Trophoblast cell (in vitro differentiated cells and primary cell): ENCODE results near the gene SMCR8.

Source experiments
- DNase-seq, 2 donors: peaks; one replicate each; pipeline ENCODE4 v3.0.0-alpha.2; 2016
- H2AFZ ChIP-seq: 2 replicates; pipeline ENCODE4 v1.6.1; 2013; ENCODE audit warnings: low read length, moderate library complexity, mild to moderate bottlenecking; ENCODE audit not compliant: insufficient read depth, poor library complexity
- H2AK5ac ChIP-seq: 2 replicates; pipeline ENCODE4 v1.6.1; 2013; ENCODE audit warnings: mild to moderate bottlenecking, low read length
- H2BK120ac ChIP-seq: 2 replicates; pipeline ENCODE4 v1.6.1; 2013; ENCODE audit warnings: low read length, mild to moderate bottlenecking, moderate library complexity; ENCODE audit not compliant: insufficient read depth, poor library complexity
- H2BK12ac ChIP-seq: 2 replicates; pipeline ENCODE4 v1.6.1; 2013; ENCODE audit warnings: mild to moderate bottlenecking, low read length, moderate library complexity
- H2BK5ac ChIP-seq: 2 replicates; pipeline ENCODE4 v1.6.1; 2013; ENCODE audit warnings: low read length, low read depth, moderate library complexity, mild to moderate bottlenecking; ENCODE audit not compliant: poor library complexity
- H3K14ac ChIP-seq: 2 replicates; pipeline ENCODE4 v1.6.1; 2013; ENCODE audit warnings: mild to moderate bottlenecking, low read length
- H3K18ac ChIP-seq: 2 replicates; pipeline ENCODE4 v1.6.1; 2013; ENCODE audit warnings: mild to moderate bottlenecking, low read length
- H3K23ac ChIP-seq: 2 replicates; pipeline ENCODE4 v1.6.1; 2013; ENCODE audit warnings: low read length
- H3K27ac ChIP-seq: 2 replicates; pipeline ENCODE4 v1.5.1; 2013; ENCODE audit warnings: low read depth, mild to moderate bottlenecking, inconsistent platforms, low read length, moderate library complexity
- H3K27me3 ChIP-seq: 2 replicates; pipeline ENCODE4 v1.6.1; 2013; ENCODE audit warnings: inconsistent platforms, mild to moderate bottlenecking, low read length, moderate library complexity; ENCODE audit not compliant: insufficient read depth
- H3K36me3 ChIP-seq, 2 experiments: 1 replicate in 1 of 2; 2 replicates in 1 of 2; pipeline ENCODE4 v1.6.1; 2013; ENCODE audit warnings: low read length in 2 of 2, mild to moderate bottlenecking in 2 of 2, moderate library complexity in 1 of 2; ENCODE audit not compliant: insufficient read depth in 2 of 2, control insufficient read depth in 1 of 2
- H3K4ac ChIP-seq: 2 replicates; pipeline ENCODE4 v1.6.1; 2013; ENCODE audit warnings: low read depth, mild to moderate bottlenecking, low read length, moderate library complexity
- H3K4me1 ChIP-seq, 2 experiments: 1 replicate in 1 of 2; 2 replicates in 1 of 2; pipeline ENCODE4 v1.6.1; 2013; ENCODE audit warnings: low read length in 2 of 2, mild to moderate bottlenecking in 2 of 2, moderate library complexity in 1 of 2; ENCODE audit not compliant: insufficient read depth in 2 of 2, control insufficient read depth in 1 of 2
- H3K4me2 ChIP-seq: 2 replicates; pipeline ENCODE4 v1.6.1; 2013; ENCODE audit warnings: inconsistent platforms, mild to moderate bottlenecking, low read length, moderate library complexity
- H3K4me3 ChIP-seq: 2 replicates; pipeline ENCODE4 v1.5.1; 2013; ENCODE audit warnings: mild to moderate bottlenecking, low read depth, low read length, inconsistent platforms
- H3K79me1 ChIP-seq: one replicate; pipeline ENCODE4 v1.6.1; 2013; ENCODE audit warnings: low read length
- H3K79me2 ChIP-seq: 2 replicates; pipeline ENCODE4 v1.6.1; 2013; ENCODE audit warnings: low read length, mild to moderate bottlenecking; ENCODE audit not compliant: control insufficient read depth, insufficient read depth, poor library complexity
- H3K9ac ChIP-seq: 2 replicates; pipeline ENCODE4 v1.6.1; 2013; ENCODE audit warnings: mild to moderate bottlenecking, low read length
- H3K9me3 ChIP-seq: 2 replicates; pipeline ENCODE4 v1.6.1; 2013; ENCODE audit warnings: low read depth, mild to moderate bottlenecking, control low read depth, inconsistent platforms, low read length; ENCODE audit not compliant: insufficient read depth
- H4K12ac ChIP-seq: 2 replicates; pipeline ENCODE4 v1.6.1; 2013; ENCODE audit warnings: low read depth, mild to moderate bottlenecking, low read length, moderate library complexity
- H4K8ac ChIP-seq: 2 replicates; pipeline ENCODE4 v1.6.1; 2013; ENCODE audit warnings: low read depth, mild to moderate bottlenecking, low read length, moderate library complexity
- H4K91ac ChIP-seq: one replicate; pipeline ENCODE4 v1.6.1; 2013; ENCODE audit warnings: low read depth, mild to moderate bottlenecking, low read length, moderate library complexity
- WGBS: extraction: QIAGEN DNeasy Blood & Tissue Kit; methylation state at CpG from one replicate; pipeline ENCODE4 v1.1.7; 2013; ENCODE audit warnings: missing lambda C conversion rate; ENCODE audit not compliant: insufficient read length, insufficient coverage; ENCODE audit errors: extremely low coverage; 5-methylcytosine and 5-hydroxymethylcytosine counted together

Gene SMCR8

DNA sequence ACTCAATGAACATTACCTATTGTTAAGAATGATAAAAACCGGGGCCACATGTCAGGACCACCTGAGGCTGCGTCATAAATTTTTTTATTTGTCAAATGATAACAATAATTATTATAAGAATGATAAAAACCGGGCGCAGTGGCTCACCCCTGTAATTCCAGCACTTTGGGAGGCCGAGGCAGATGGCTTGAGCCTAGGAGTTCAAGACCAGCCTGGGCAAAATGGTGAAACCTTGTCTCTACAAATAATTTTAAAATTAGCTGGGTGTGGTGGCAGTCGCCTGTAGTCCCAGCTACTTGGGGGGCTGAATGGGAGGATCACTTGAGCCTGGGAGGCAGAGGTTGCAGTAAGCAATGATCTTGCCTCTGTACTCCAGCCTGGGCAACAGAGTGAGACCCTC lies 49.1 kb downstream of the SMCR8 start:
- Histone ChIP-seq H3K4ac (no peak overlapping the region), H2BK5ac (no peak overlapping the region), H3K79me2 (peaks cover 12% of the 10 kb centered on the region), H2BK120ac (no peak overlapping the region), H3K23ac (no peak overlapping the region), H3K18ac (no peak overlapping the region), H2BK12ac (no peak overlapping the region), H3K36me3 (peaks cover 0 to 6% of the 10 kb centered on the region in 2 experiments), H3K14ac (no peak overlapping the region), H3K4me2 (no peak overlapping the region), H3K4me1 (peaks cover 2 to 8% of the 10 kb centered on the region in 2 experiments), H3K9me3 (no peaks in the 10 kb centered on the region), H3K9ac (no peak overlapping the region), H4K12ac (no peak overlapping the region), H3K27me3 (no peaks in the 10 kb centered on the region), H3K27ac (no peak overlapping the region), H3K79me1 (peaks cover 6% of the 10 kb centered on the region), H3K4me3 (no peak overlapping the region), H2AFZ (no peak overlapping the region), H4K8ac (no peak overlapping the region), H2AK5ac (no peak overlapping the region), H4K91ac (no peak overlapping the region)
- DNase-seq: no peak
- no CpG with 5 or more reads among the region's 6 CpGs for WGBS

DNA sequence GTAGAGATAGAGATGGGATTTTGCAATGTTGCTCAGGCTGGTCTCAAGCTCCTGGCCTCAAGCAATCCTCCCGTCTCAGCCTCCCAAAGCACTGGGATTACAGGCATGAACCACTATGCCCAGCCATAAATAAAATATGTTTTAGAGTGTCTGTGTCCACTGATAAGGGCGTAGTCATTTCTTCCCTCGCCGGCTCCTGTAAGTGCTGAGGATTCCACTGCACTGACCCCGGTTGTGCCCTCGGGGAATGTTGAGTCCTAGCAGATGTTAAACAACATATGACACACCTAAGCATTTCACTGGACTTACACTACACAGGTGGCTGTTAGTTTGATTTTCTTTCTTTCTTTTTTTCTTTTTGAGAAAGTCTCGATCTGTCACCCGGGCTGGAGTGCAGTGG lies 53.9 kb downstream of the SMCR8 start:
- H3K23ac ChIP-seq: no peak overlapping the region
- H4K8ac ChIP-seq: no peak overlapping the region
- H2BK5ac ChIP-seq: no peak overlapping the region
- no peak overlapping the region for H2BK12ac ChIP-seq
- no peaks in the 10 kb centered on the region for H3K9me3 ChIP-seq
- H3K4me3 ChIP-seq: no peak overlapping the region
- H3K4me1 ChIP-seq: no peaks in the 10 kb centered on the region
- H3K27me3 ChIP-seq: no peaks in the 10 kb centered on the region
- no peaks in the 10 kb centered on the region for H3K79me2 ChIP-seq
- no peak overlapping the region for H3K18ac ChIP-seq
- WGBS: no CpG with 5 or more reads among the region's 8 CpGs
- H2AK5ac ChIP-seq: no peak overlapping the region
- no peak overlapping the region for H3K14ac ChIP-seq
- H3K4ac ChIP-seq: no peak overlapping the region
- peak; percentile 99 to 100 for DNase-seq
- no peak overlapping the region for H2AFZ ChIP-seq
- H3K9ac ChIP-seq: no peak overlapping the region
- no peak overlapping the region for H3K4me2 ChIP-seq
- H3K79me1 ChIP-seq: no peaks in the 10 kb centered on the region
- no peak overlapping the region for H4K12ac ChIP-seq
- no peak overlapping the region for H3K27ac ChIP-seq
- no peaks in the 10 kb centered on the region for H3K36me3 ChIP-seq
- no peak overlapping the region for H2BK120ac ChIP-seq
- H4K91ac ChIP-seq: no peak overlapping the region

DNA sequence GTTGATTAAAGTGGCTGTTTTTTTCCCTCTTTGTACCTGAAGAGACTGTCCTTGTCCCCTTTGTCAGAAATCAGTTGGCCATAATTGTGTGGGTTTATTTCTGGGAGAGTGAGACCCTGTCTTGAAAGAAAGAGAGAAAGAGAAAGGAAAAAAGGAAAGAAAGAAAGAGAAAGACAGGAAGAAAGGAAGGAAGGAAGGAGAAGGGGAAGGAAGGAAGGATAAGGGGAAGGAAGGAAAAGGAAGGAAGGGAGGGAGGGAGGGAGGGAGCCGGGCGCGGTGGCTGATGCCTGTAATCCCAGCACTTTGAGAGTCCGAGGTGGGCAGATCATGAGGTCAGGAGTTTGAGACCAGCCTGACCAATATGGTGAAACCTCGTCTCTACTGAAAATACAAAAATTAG lies 55.7 kb downstream of the SMCR8 start:
- DNase-seq: no peak
- Histone ChIP-seq H3K14ac (no peak overlapping the region), H3K23ac (no peak overlapping the region), H3K27me3 (no peaks in the 10 kb centered on the region), H2BK5ac (no peak overlapping the region), H3K18ac (no peak overlapping the region), H2BK120ac (no peak overlapping the region), H3K79me1 (no peaks in the 10 kb centered on the region), H3K9ac (no peak overlapping the region), H3K4me1 (no peaks in the 10 kb centered on the region), H4K8ac (no peak overlapping the region), H3K4me3 (no peak overlapping the region), H3K4me2 (no peak overlapping the region), H3K36me3 (no peaks in the 10 kb centered on the region), H3K79me2 (no peaks in the 10 kb centered on the region), H2BK12ac (no peak overlapping the region), H2AK5ac (no peak overlapping the region), H3K27ac (no peak overlapping the region), H2AFZ (no peak overlapping the region), H3K4ac (no peak overlapping the region), H4K12ac (no peak overlapping the region), H3K9me3 (peaks cover 1% of the 10 kb centered on the region), H4K91ac (no peak overlapping the region)
- WGBS: no CpG with 5 or more reads among the region's 5 CpGs

DNA sequence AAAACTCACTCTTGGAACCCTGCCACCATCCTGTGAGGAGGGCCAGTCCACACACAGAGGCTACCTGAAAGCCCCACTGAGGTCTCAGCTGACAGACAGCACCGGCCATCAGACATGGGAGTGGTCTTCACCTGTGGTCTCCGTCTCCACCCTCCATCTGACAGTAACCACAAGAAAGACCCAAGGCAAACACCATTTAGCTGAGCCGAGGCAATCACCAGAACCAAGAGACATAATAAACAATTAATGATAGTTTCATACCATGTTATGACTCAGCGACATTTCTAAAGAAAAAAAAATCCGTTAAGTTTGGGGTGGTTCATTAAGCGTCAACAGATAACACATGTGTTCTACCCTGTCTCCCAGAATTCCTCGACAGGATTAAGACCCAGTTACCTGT lies 56.4 kb downstream of the SMCR8 start:
- Histone ChIP-seq H4K8ac (no peak overlapping the region), H3K9ac (no peak overlapping the region), H2AFZ (no peak overlapping the region), H3K79me1 (no peaks in the 10 kb centered on the region), H4K91ac (no peak overlapping the region), H3K4me2 (no peak overlapping the region), H3K27ac (no peak overlapping the region), H3K4me3 (no peak overlapping the region), H3K9me3 (peaks cover 1% of the 10 kb centered on the region), H3K18ac (no peak overlapping the region), H2BK120ac (no peak overlapping the region), H3K36me3 (no peaks in the 10 kb centered on the region), H3K14ac (no peak overlapping the region), H3K79me2 (no peaks in the 10 kb centered on the region), H3K4me1 (no peaks in the 10 kb centered on the region), H2BK12ac (no peak overlapping the region), H3K27me3 (no peaks in the 10 kb centered on the region), H4K12ac (no peak overlapping the region), H3K23ac (no peak overlapping the region), H2AK5ac (no peak overlapping the region), H2BK5ac (no peak overlapping the region), H3K4ac (no peak overlapping the region)
- DNase-seq: no peak
- WGBS: no CpG with 5 or more reads among the region's 7 CpGs
